Right lobe of liver (tissue), 4 donors: ENCODE measurements around the gene PGP.

Experiments
- CTCF ChIP-seq, 4 donors: fragments of 200-600 bp in 3 of 4; fragments of 450-650 bp in 1 of 4; IDR thresholded peaks; one replicate each; pipeline versions ENCODE4 v1.5.1 to v1.8.0; 2016 to 2022; ENCODE audit warnings: antibody characterized with exemption in 4 of 4, mild to moderate bottlenecking in 2 of 4
- POLR2A ChIP-seq: fragments of 450-650 bp; IDR thresholded peaks from one replicate; pipeline ENCODE4 v1.6.1; 2017; ENCODE audit warnings: antibody characterized with exemption, mild to moderate bottlenecking
- donor health status: DM: no; HTN: no; CAD: no.
- donor health status: DM: no; HTN: no; CAD: no.
- donor health status: DM: no; HTN: yes; CAD: no.

DNA sequence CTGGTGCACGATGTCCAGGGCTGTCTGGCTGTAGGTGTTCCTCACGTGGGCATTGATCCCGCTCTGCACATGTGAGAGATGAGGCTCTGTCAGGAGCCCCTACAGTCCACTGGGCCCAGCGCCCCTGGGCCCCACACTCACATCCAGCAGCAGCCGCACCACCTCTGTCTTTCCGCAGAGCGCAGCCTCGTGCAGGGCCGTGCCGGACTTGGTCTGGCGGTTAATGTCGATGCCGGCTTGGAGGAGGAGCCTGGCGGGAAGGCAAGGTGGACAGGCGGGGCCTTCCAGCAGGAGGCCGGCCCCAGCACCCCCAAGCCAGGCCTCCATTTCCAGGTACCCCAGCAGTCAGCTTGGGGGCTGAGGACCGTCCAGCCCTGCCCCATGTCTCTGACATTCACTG is 27.4 kb downstream of the PGP start:
- TF ChIP-seq CTCF (IDR thresholded peaks at IDR 0.05) = no peak
- no peak for TF ChIP-seq POLR2A
